BLaER1 (cell line): ENCODE measurements around the gene ADGRG3.

Experiments used
- H3K27ac ChIP-seq: shearing (Covaris generic); formaldehyde crosslinking; 2 replicates; pipeline ENCODE4 v1.8.1; 2022
- H3K27me3 ChIP-seq: shearing (Covaris generic); formaldehyde crosslinking; 2 replicates; pipeline ENCODE4 v1.8.1; 2022
- H3K36me3 ChIP-seq: shearing (Covaris generic); formaldehyde crosslinking; 2 replicates; pipeline ENCODE4 v1.8.1; 2022
- H3K4me1 ChIP-seq: shearing (Covaris generic); formaldehyde crosslinking; 2 replicates; pipeline ENCODE4 v1.8.1; 2022
- H3K4me2 ChIP-seq: shearing (Covaris generic); formaldehyde crosslinking; 2 replicates; pipeline ENCODE4 v1.8.1; 2022
- H3K4me3 ChIP-seq: shearing (Covaris generic); formaldehyde crosslinking; 2 replicates; pipeline ENCODE4 v1.8.1; 2022
- H3K9ac ChIP-seq: shearing (Covaris generic); formaldehyde crosslinking; 2 replicates; pipeline ENCODE4 v1.8.1; 2022
- H3K9me3 ChIP-seq: shearing (Covaris generic); formaldehyde crosslinking; 2 replicates; pipeline ENCODE4 v1.8.1; 2022
- H4K20me1 ChIP-seq: shearing (Covaris generic); formaldehyde crosslinking; 2 replicates; pipeline ENCODE4 v1.8.1; 2022
- Cebpa-rat ChIP-seq: shearing (Covaris generic); IDR thresholded peaks from 2 replicates; pipeline ENCODE4 v1.8.1; 2022

The ADGRG3 gene

DNA sequence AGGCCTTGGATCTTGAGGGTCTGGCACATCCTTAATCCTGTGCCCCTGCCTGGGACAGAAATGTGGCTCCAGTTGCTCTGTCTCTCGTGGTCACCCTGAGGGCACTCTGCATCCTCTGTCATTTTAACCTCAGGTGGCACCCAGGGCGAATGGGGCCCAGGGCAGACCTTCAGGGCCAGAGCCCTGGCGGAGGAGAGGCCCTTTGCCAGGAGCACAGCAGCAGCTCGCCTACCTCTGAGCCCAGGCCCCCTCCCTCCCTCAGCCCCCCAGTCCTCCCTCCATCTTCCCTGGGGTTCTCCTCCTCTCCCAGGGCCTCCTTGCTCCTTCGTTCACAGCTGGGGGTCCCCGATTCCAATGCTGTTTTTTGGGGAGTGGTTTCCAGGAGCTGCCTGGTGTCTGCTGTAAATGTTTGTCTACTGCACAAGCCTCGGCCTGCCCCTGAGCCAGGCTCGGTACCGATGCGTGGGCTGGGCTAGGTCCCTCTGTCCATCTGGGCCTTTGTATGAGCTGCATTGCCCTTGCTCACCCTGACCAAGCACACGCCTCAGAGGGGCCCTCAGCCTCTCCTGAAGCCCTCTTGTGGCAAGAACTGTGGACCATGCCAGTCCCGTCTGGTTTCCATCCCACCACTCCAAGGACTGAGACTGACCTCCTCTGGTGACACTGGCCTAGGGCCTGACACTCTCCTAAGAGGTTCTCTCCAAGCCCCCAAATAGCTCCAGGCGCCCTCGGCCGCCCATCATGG is 4.0 kb upstream of the ADGRG3 start:
- Histone ChIP-seq H3K4me1 (peaks cover 9% of the 10 kb centered on the region), H3K9me3 (no peaks in the 10 kb centered on the region), H3K9ac (no peak overlapping the region), H3K27ac (no peak overlapping the region), H3K36me3 (peaks cover 4% of the 10 kb centered on the region; the same call in 1 of the 2 replicates), H3K4me3 (no peak overlapping the region), H3K4me2 (no peak overlapping the region), H4K20me1 (no peaks in the 10 kb centered on the region), H3K27me3 (no peaks in the 10 kb centered on the region)
- no peak for TF ChIP-seq Cebpa-rat

DNA sequence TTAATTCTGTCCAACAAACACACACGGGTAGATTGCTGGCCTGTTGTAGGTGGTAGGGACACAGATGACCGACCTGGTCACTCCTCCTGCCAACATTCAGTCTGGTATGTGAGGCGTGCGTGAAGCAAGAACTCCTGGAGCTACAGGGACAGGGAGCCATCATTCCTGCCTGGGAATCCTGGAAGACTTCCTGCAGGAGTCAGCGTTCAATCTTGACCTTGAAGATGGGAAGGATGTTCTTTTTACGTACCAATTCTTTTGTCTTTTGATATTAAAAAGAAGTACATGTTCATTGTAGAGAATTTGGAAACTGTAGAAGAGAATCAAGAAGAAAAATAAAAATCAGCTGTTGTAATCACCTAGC is 3.5 kb upstream of the ADGRG3 start:
- H3K4me3 ChIP-seq: no peak overlapping the region
- no peak overlapping the region for H3K9ac ChIP-seq
- peaks cover 14% of the 10 kb centered on the region for H3K4me1 ChIP-seq
- TF ChIP-seq Cebpa-rat: no peak
- H3K27me3 ChIP-seq: no peaks in the 10 kb centered on the region
- H3K27ac ChIP-seq: no peak overlapping the region
- no peak overlapping the region for H3K4me2 ChIP-seq
- H3K36me3 ChIP-seq: peaks cover 4% of the 10 kb centered on the region; the same call in 1 of the 2 replicates
- H3K9me3 ChIP-seq: no peaks in the 10 kb centered on the region
- H4K20me1 ChIP-seq: no peaks in the 10 kb centered on the region

DNA sequence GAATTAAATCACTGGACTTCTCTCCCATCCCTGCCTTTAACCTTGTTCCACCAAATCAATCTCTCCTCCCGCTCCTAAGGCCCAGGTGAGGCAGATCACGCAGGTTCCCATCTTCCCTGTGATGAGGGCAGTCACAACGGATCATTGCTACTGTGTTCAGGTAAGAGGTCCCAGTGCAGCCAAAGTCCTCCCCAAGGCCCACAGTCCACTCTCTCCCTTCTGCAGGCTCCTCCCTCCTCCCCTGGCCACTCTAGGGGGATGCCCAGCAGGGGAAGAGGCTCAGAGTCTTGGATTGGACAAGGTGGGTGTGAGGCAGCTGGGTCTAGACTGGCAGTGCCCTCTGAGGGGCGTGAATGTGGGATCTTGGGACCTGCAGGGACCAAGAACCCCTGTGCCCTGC is 2.6 kb upstream of the ADGRG3 start:
- Histone ChIP-seq H3K4me2 (no peak overlapping the region), H3K4me1 (peaks cover 14% of the 10 kb centered on the region), H3K9me3 (no peaks in the 10 kb centered on the region), H3K9ac (no peak overlapping the region), H3K36me3 (peaks cover 4% of the 10 kb centered on the region; the same call in 1 of the 2 replicates), H3K27ac (no peak overlapping the region), H4K20me1 (no peaks in the 10 kb centered on the region), H3K27me3 (no peaks in the 10 kb centered on the region), H3K4me3 (no peak overlapping the region)
- no peak for TF ChIP-seq Cebpa-rat

DNA sequence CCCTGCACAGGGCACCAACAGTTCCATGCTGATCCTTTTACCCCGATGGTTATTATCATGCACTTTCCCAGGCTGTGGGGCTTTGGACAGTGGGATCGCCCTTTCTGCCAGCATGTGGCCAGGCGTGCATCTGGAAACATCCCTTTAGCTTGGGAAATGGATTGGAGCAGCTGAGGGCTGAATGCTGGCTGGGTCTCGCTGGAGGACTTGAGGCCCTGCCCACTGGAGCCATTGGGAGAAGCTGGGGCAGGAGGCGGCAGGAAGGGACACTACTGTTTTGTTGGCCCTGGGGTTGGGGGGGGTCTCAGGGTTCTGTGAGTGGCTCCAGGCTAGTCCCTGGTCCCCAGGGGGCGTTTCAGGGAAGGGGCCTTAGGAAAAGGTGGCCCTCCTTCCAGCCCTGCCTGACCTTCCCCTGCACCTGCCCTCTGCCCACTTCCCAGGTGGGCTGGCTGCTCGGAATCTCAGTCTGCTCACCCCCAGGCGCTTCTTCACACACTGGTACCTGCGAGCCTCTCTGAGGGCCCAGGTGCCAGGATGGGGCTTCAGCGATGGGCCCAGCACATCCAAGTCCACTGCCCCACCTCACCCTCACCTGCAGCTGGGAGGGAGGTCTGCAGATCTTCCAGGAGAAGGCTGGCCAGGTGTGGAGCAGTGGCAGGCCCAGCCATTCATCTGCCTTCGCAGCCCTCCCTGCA is 1.6 kb upstream of the ADGRG3 start:
- H3K4me2 ChIP-seq: no peak overlapping the region
- H3K4me3 ChIP-seq: no peak overlapping the region
- no peaks in the 10 kb centered on the region for H4K20me1 ChIP-seq
- H3K36me3 ChIP-seq: peaks cover 4% of the 10 kb centered on the region; the same call in 1 of the 2 replicates
- peaks cover 12% of the 10 kb centered on the region for H3K4me1 ChIP-seq
- no peak for TF ChIP-seq Cebpa-rat
- H3K9ac ChIP-seq: no peak overlapping the region
- H3K9me3 ChIP-seq: no peaks in the 10 kb centered on the region
- no peak overlapping the region for H3K27ac ChIP-seq
- no peaks in the 10 kb centered on the region for H3K27me3 ChIP-seq

DNA sequence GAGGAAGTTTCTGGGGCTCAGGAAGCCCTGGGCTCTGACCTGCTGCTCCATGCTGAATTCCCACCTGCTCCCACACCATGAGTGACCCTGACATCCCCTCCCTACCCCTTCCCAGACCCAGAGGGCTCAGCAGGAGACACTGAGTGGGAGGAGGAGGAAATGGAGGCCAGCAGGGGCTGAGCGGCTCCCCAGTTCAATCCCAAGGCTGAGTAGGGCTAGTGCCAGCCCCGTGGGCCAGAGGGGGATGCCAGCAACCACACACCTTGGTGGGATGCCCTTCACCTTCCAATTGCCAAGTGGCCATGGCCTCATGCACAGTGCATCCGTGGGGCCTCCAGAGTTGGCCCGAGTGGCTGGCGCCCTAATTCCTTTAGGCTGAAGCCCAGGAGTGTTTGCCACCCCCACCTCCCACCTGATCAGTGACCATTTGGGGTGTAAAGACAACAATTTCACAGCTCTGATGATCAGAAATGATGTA is 1.0 kb upstream of the ADGRG3 start:
- Histone ChIP-seq H3K9ac (no peak overlapping the region), H4K20me1 (no peaks in the 10 kb centered on the region), H3K4me3 (no peak overlapping the region), H3K27me3 (no peaks in the 10 kb centered on the region), H3K36me3 (peaks cover 4% of the 10 kb centered on the region; the same call in 1 of the 2 replicates), H3K4me2 (no peak overlapping the region), H3K4me1 (peaks cover 12% of the 10 kb centered on the region), H3K9me3 (no peaks in the 10 kb centered on the region), H3K27ac (no peak overlapping the region)
- TF ChIP-seq Cebpa-rat: no peak

DNA sequence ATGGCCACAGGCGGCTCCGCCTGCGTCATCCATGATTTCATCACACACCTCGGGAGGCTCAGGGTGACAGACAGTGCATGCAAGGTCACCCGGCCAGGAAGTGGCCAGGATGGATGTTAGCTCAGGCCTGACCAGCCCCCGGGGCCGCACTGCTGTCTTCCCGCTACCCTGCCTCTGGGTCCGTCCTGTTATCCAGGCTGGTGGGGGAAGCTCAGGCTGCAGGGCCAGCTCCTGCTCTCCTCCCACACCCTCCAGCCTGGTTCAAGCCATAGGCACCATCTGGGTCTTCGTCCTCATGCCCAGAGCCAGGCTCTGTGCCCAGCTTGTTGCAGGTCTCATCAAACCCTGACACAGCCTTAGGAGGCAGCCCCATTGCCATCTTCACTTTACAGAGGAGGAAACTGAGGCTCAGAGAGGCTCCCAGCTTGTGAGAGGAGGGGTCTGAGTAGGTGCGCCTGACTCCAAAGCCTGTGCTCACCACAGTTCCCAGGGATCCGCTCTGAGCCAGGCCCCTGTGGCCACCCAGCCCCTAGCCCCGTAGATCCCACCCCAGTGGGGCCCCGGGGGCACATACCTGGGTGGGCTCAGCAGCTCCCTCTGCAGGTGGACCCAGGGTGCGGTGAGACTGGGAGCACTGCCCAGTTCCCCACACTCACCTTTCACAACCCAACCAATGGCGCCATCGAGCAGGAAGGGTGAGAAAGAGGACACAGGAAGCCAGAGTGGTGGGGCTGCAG is 412 bp upstream of the ADGRG3 start:
- Histone ChIP-seq H3K9ac (no peak overlapping the region), H4K20me1 (no peaks in the 10 kb centered on the region), H3K27me3 (no peaks in the 10 kb centered on the region), H3K36me3 (peaks cover 4% of the 10 kb centered on the region; the same call in 1 of the 2 replicates), H3K4me1 (peaks cover 12% of the 10 kb centered on the region), H3K4me3 (no peak overlapping the region), H3K4me2 (no peak overlapping the region), H3K9me3 (no peaks in the 10 kb centered on the region), H3K27ac (0 out of 2 replicates have a peak overlapping the region, but pooled peaks have one; percentile 12)
- no peak for TF ChIP-seq Cebpa-rat

DNA sequence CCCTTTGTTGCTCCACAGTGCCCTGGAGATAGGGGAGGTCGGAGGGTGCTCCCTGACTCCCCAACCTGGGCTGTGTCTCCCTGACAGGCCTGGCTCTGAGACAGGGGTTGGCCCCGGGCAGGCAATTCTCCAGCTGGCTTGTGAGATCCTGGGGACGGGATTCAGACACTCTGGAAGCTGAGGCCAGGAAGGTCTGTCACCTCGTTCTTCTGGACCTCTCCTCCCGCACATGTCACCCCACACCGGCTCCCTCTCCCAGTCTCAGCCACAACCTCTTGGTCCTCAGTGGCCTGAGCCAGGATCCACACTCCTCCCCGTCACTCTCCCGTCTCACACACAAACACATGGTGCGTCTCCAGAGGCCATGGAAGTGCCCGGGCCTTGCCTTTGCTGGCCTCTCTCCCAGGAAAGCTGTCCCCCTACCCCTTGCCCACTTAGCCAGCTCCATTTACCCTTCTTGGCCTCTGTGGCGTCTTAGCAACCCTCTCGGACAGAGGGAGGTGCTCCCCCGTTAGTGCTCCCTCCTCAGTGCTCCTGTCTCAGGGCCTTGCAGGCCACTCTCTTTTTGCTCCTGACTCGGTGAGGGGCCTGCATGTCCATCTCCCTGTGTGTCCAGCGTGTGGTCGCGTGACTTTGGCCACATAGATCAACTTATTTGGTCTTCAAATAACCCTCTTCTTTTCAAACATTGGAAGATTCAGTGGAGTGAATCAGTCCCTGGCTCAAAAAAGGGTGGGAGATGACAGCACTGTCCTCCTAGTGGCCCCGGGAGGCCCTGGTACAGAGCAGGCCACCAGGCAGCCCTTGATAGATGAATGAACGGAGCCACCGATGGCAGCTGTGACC is 747 bp downstream of the ADGRG3 start:
- H3K9ac ChIP-seq: no peak overlapping the region
- 0 out of 2 replicates have a peak overlapping the region, but pooled peaks have one; percentile 12 for H3K27ac ChIP-seq
- no peak overlapping the region for H3K4me2 ChIP-seq

DNA sequence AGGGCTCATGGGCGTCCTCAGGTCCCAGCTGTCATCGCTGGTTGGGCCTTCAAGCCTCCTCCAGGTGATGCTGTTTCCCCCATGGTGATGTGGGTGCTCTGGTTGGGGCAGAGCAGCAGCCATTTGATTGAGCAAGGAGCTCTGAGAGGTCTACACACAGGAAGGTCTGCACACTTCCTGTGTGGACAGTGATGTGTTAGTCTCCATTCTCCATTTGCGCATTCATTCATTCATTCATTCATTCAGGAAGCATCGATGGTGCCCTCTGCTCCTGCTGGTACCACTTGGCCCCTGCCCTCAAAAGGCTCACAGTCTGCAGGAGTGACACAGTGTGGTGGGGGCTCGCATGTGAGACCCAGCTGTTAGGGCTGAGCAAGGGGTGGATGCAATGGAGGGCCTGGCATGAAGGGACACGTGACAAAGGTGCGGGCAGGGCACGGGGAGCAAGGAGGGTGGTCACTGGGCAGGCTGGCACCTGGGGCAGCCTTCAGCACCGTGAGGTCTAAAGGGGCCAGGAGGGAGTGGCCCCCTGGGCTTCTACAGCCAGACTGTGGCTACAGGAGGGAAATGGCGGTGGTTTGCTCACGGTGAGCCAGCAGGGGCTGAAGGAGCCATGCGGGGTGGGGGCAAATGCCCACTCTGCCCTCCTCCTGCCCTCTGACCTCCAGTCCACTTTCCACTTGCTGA is 1.5 kb downstream of the ADGRG3 start:
- no peak for TF ChIP-seq Cebpa-rat
- no peak overlapping the region for H3K9ac ChIP-seq
- peak overlapping the region; percentile 7; the same call in 1 of the 2 replicates for H3K4me2 ChIP-seq

More for the DNA sequence above, 747 bp downstream of the ADGRG3 start:
- Histone ChIP-seq H4K20me1 (no peaks in the 10 kb centered on the region), H3K9me3 (no peaks in the 10 kb centered on the region), H3K4me3 (no peak overlapping the region), H3K4me1 (peaks cover 12% of the 10 kb centered on the region), H3K36me3 (no peaks in the 10 kb centered on the region; the same call in 1 of the 2 replicates), H3K27me3 (no peaks in the 10 kb centered on the region)
- no peak for TF ChIP-seq Cebpa-rat

More for the DNA sequence above, 1.5 kb downstream of the ADGRG3 start:
- H3K27ac ChIP-seq: no peak overlapping the region
- H3K27me3 ChIP-seq: no peaks in the 10 kb centered on the region
- peaks cover 12% of the 10 kb centered on the region for H3K4me1 ChIP-seq
- no peaks in the 10 kb centered on the region for H3K9me3 ChIP-seq
- H3K4me3 ChIP-seq: no peak overlapping the region
- no peaks in the 10 kb centered on the region for H3K36me3 ChIP-seq
- no peaks in the 10 kb centered on the region for H4K20me1 ChIP-seq
